Spleen (tissue), 11 donors: ENCODE measurements around the gene FZD8. TPM values are rescaled to one million over a fixed set of nuclear protein-coding genes. Genes with fewer than 3 reads are reported as not detected.

ENCODE experiments used
- DNase-seq: peaks from one replicate; pipeline ENCODE4 v3.0.0-alpha.2; 2020
- H3K27ac ChIP-seq, 8 donors: fragments of 200-600 bp; sonication (generic) in 7 of 8; 1 replicate in 4 of 8; 2 replicates in 4 of 8; pipeline versions ENCODE4 v1.5.0 to v1.8.0; 2016 to 2021; ENCODE audit warnings: inconsistent platforms in 4 of 8, mild to moderate bottlenecking in 4 of 8, moderate library complexity in 1 of 8
- H3K27me3 ChIP-seq, 7 donors: fragments of 200-600 bp; sonication (generic) in 6 of 7; replicated peaks in 1 of 7; 1 replicate in 4 of 7; 2 replicates in 3 of 7; pipeline versions ENCODE4 v1.5.0 to v1.8.0; 2016 to 2021; ENCODE audit warnings: inconsistent platforms in 3 of 7, mild to moderate bottlenecking in 1 of 7
- H3K36me3 ChIP-seq, 6 donors: fragments of 200-600 bp; sonication (generic) in 5 of 6; 1 replicate in 4 of 6; 2 replicates in 2 of 6; pipeline versions ENCODE4 v1.5.0 to v1.8.0; 2016 to 2021; ENCODE audit warnings: inconsistent platforms in 2 of 6
- H3K4me1 ChIP-seq, 6 donors: fragments of 200-600 bp; sonication (generic) in 5 of 6; 1 replicate in 3 of 6; 2 replicates in 3 of 6; pipeline versions ENCODE4 v1.5.0 to v1.8.0; 2016 to 2021; ENCODE audit warnings: inconsistent platforms in 3 of 6
- H3K4me3 ChIP-seq, 8 donors: fragments of 200-600 bp; sonication (generic) in 7 of 8; 1 replicate in 4 of 8; 2 replicates in 4 of 8; pipeline versions ENCODE4 v1.5.0 to v1.8.0; 2016 to 2021; ENCODE audit warnings: inconsistent platforms in 4 of 8, mild to moderate bottlenecking in 4 of 8, moderate library complexity in 2 of 8
- H3K9me3 ChIP-seq, 8 donors: fragments of 200-600 bp; sonication (generic) in 7 of 8; 1 replicate in 4 of 8; 2 replicates in 4 of 8; pipeline versions ENCODE4 v1.5.0 to v1.8.0; 2016 to 2021; ENCODE audit warnings: inconsistent platforms in 4 of 8
- CTCF ChIP-seq, 11 experiments: fragments of 200-600 bp in 7 of 11; fragments of 450-650 bp in 4 of 11; sonication (generic) in 4 of 11; IDR thresholded peaks in 8 of 11; conservative IDR thresholded peaks in 3 of 11; 1 replicate in 7 of 11; 2 replicates in 4 of 11; pipeline versions ENCODE4 v1.4.0 to v1.8.0; 2016 to 2021; ENCODE audit warnings: antibody characterized with exemption in 11 of 11, inconsistent platforms in 4 of 11, mild to moderate bottlenecking in 1 of 11
- POLR2A ChIP-seq, 3 donors: fragments of 450-650 bp; IDR thresholded peaks; one replicate each; pipeline ENCODE4 v1.5.1; 2017; ENCODE audit warnings: antibody characterized with exemption in 3 of 3, mild to moderate bottlenecking in 1 of 3
- POLR2AphosphoS5 ChIP-seq, 3 donors: sonication (generic); formaldehyde crosslinking; IDR thresholded peaks; one replicate each; pipeline ENCODE4 v1.5.1; 2017; ENCODE audit warnings: antibody characterized with exemption in 3 of 3
- WGBS, 5 donors: extraction: QIAGEN DNeasy Blood & Tissue Kit in 3 of 5; methylation state at CpG; one replicate each; pipeline versions ENCODE4 v1.1.5 to v1.1.7; 2013 to 2018; 5-methylcytosine and 5-hydroxymethylcytosine counted together
- intact Hi-C: fragments of 100-400 bp; cut with DNase I; formaldehyde crosslinking; loops from one replicate; pipeline ENCODE4 v1.15.0; 2023; ENCODE audit warnings: low total_unique reads
- polyA plus RNA-seq, 3 donors: library from polyadenylated mRNA; stranded (reverse); fragments of 200-250 nt; gene quantifications; one replicate each; pipeline ENCODE4 v1.2.1, GENCODE V29; 2013
- total RNA-seq, 7 donors: library from RNA; depleted of rRNA in 3 of 7; stranded (reverse); fragments of >200 nt in 3 of 7; fragmentation: NEBNext Ultra II Directional in 4 of 7; extraction: Animal tissue kit (Norgen Biotek cat#: 25700) in 4 of 7; gene quantifications; one replicate each; pipeline versions ENCODE4 v1.1.0 to v1.2.1, GENCODE V29; 2016 to 2021
- donor health status: healthy with polysubstance abuse.
- donor health status: DM: no; HTN: no; CAD: no; lungs with moderate emphysema.
- donor health status: DM: no; HTN: no; CAD: no.
- donor health status: Bipolar disorder and iron deficiency.
- donor health status: healthy.
- donor health status: DM: no; HTN: no; CAD: no.
- donor health status: DM: yes; HTN: yes; CAD: no.

The FZD8 gene
- total and polyA plus RNA-seq, 10 donors: 0.93 to 37.6 (median 16.4) TPM

GRCh38 chr10:35639021-35639727, 2.9 kb downstream of the FZD8 start:
- intact Hi-C loops: loop anchor here (5.0 to 10.0 kb wide), 2 partner anchors 1138 to 1246 kb away; no protein-coding TSS in a partner anchor
- DNase-seq: no peak
- H3K4me1 ChIP-seq: peaks cover 8 to 79% (median 55%) of the 10 kb centered on the region in 6 donors

GRCh38 chr10:35638101-35638500, 4.0 kb downstream of the FZD8 start:
- Histone ChIP-seq H3K4me1 (peaks cover 4 to 68% (median 44%) of the 10 kb centered on the region in 6 donors), H3K9me3 (no peaks in the 10 kb centered on the region), H3K36me3 (no peaks in the 10 kb centered on the region), H3K27me3 (peaks cover 0 to 80% (median 20%) of the 10 kb centered on the region in 7 donors), H3K27ac (peak overlapping the region in 2 of 8 donors; percentile 6 to 19), H3K4me3 (peak overlapping the region in 5 of 8 donors; percentile 8 to 88 (median 35))
- WGBS, 5 donors: 82 to 99% (median 89%) methylated on average over 4 of the region's 4 CpGs
- intact Hi-C loops: loop anchor here (5.0 to 10.0 kb wide), 2 partner anchors 1139 to 1247 kb away; no protein-coding TSS in a partner anchor
- TF ChIP-seq POLR2A (IDR thresholded peaks at IDR 0.05): no peak
- TF ChIP-seq CTCF (IDR thresholded peaks at IDR 0.05 in 8 of 11, conservative IDR thresholded peaks at IDR 0.05 in 3 of 11): no peak
- TF ChIP-seq POLR2AphosphoS5 (IDR thresholded peaks at IDR 0.05): no peak
- DNase-seq: no peak

More at GRCh38 chr10:35639021-35639727, 2.9 kb downstream of the FZD8 start:
- Histone ChIP-seq H3K9me3 (no peaks in the 10 kb centered on the region), H3K27me3 (peaks cover 0 to 90% (median 22%) of the 10 kb centered on the region in 7 donors), H3K27ac (peak overlapping the region in 2 of 8 donors; percentile 19 to 26), H3K4me3 (peak overlapping the region; percentile 23 to 94 (median 68)), H3K36me3 (no peaks in the 10 kb centered on the region)
- 20 to 39% (median 35%) methylated on average over 13 to 57 of the region's 57 CpGs for WGBS, 5 donors
- TF ChIP-seq POLR2AphosphoS5 (IDR thresholded peaks at IDR 0.05) (no peak), POLR2A (IDR thresholded peaks at IDR 0.05) (no peak)

GRCh38 chr10:35637462-35637861, 4.6 kb downstream of the FZD8 start:
- peaks cover 0 to 73% (median 16%) of the 10 kb centered on the region in 7 donors for H3K27me3 ChIP-seq
- DNase-seq: no peak

GRCh38 chr10:35636956-35637355, 5.1 kb downstream of the FZD8 start:
- WGBS, 5 donors: 30 to 37% (median 32%) methylated on average over 7 of the region's 7 CpGs
- H3K4me1 ChIP-seq: peaks cover 0 to 57% (median 34%) of the 10 kb centered on the region in 6 donors
- peak overlapping the region in 5 of 8 donors; percentile 8 to 88 (median 35) for H3K4me3 ChIP-seq

More at GRCh38 chr10:35637462-35637861, 4.6 kb downstream of the FZD8 start:
- intact Hi-C loops: loop anchor here (5.0 to 10.0 kb wide), 2 partner anchors 1140 to 1247 kb away; no protein-coding TSS in a partner anchor
- 27 to 39% (median 32%) methylated on average over 8 of the region's 8 CpGs for WGBS, 5 donors
- Histone ChIP-seq H3K4me3 (peak overlapping the region in 6 of 8 donors; percentile 3 to 88 (median 27)), H3K27ac (peak overlapping the region in 2 of 8 donors; percentile 6 to 16), H3K4me1 (peaks cover 0 to 62% (median 38%) of the 10 kb centered on the region in 6 donors), H3K9me3 (no peaks in the 10 kb centered on the region), H3K36me3 (no peaks in the 10 kb centered on the region)
- TF ChIP-seq POLR2AphosphoS5 (IDR thresholded peaks at IDR 0.05) (no peak), POLR2A (IDR thresholded peaks at IDR 0.05) (no peak), CTCF (IDR thresholded peaks at IDR 0.05 in 8 of 11, conservative IDR thresholded peaks at IDR 0.05 in 3 of 11) (no peak)

More at GRCh38 chr10:35636956-35637355, 5.1 kb downstream of the FZD8 start:
- peaks cover 0 to 68% (median 14%) of the 10 kb centered on the region in 7 donors for H3K27me3 ChIP-seq
- no peak for TF ChIP-seq POLR2AphosphoS5 (IDR thresholded peaks at IDR 0.05)
- no peak for TF ChIP-seq CTCF (IDR thresholded peaks at IDR 0.05 in 8 of 11, conservative IDR thresholded peaks at IDR 0.05 in 3 of 11)
- TF ChIP-seq POLR2A (IDR thresholded peaks at IDR 0.05): no peak
- intact Hi-C loops: loop anchor here (5.0 to 10.0 kb wide), 2 partner anchors 1140 to 1248 kb away; no protein-coding TSS in a partner anchor
- no peak for DNase-seq
- no peaks in the 10 kb centered on the region for H3K36me3 ChIP-seq
- H3K9me3 ChIP-seq: no peaks in the 10 kb centered on the region
- H3K27ac ChIP-seq: peak overlapping the region in 2 of 8 donors; percentile 6 to 16
